Measurements from ENCODE around the gene CEP192.

The CEP192 gene

DNA sequence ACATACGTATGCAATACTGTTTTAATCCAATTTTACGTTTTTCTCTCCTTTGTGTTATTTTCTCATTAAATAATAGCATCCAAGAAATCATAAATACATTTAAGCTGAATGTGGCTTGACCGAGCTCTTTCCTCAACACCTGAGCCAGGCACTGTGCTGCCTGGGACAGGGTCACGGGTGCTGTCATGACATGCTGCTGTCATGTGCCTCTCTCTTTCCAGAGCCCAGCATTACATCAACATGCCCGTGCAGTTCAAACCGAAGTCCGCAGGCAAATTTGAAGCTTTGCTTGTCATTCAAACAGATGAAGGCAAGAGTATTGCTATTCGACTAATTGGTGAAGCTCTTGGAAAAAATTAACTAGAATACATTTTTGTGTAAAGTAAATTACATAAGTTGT is 133.2 kb downstream of the CEP192 start:
- no peak overlapping the region for H3K27ac ChIP-seq (ENCODE audit: low read length)
- H3K36me3 ChIP-seq (ENCODE audit: control insufficient read depth in 2 of 2, insufficient read depth in 2 of 2, low read length in 2 of 2), result peaks cover 2 to 8% of the 10 kb centered on the region in 2 donors
- H3K27me3 ChIP-seq (ENCODE audit: control insufficient read depth in 1 of 2, insufficient read depth in 2 of 2, low read length in 2 of 2), result no peaks in the 10 kb centered on the region
- H3K9ac ChIP-seq (ENCODE audit: low read length in 2 of 2), result no peak overlapping the region
- H3K4me3 ChIP-seq (ENCODE audit: low read length in 2 of 2), result no peak overlapping the region
- H3K9me3 ChIP-seq (ENCODE audit: control insufficient read depth in 2 of 2, low read length in 2 of 2), result no peaks in the 10 kb centered on the region
- H3K4me1 ChIP-seq (ENCODE audit: control insufficient read depth, insufficient read depth, low read length), result no peaks in the 10 kb centered on the region

DNA sequence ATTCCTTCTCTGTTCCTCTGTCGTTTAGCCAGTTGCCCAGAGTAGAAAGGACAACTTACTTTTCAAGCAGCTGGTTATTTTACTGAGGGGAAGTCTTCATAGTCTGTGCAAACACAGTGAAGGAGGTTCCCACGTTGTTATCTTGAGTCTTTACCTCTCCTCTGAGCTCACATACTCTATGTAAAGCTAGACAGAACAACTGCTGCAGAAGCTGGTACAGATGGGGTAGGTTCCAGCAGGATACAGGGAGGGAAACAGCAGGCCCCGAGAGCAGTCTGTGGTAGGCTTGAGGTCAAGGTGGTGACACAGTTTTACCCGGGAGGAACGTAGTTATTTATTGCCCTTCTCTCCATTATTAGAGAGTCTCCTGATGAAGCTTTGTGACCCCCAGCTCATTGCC is 134.0 kb downstream of the CEP192 start:
- H3K4me1 ChIP-seq (ENCODE audit: control insufficient read depth, insufficient read depth, low read length), result no peaks in the 10 kb centered on the region
- H3K27me3 ChIP-seq (ENCODE audit: control insufficient read depth in 1 of 2, insufficient read depth in 2 of 2, low read length in 2 of 2), result no peaks in the 10 kb centered on the region
- H3K36me3 ChIP-seq (ENCODE audit: control insufficient read depth in 2 of 2, insufficient read depth in 2 of 2, low read length in 2 of 2), result peaks cover 2 to 4% of the 10 kb centered on the region in 2 donors
- no peak overlapping the region for H3K27ac ChIP-seq (ENCODE audit: low read length)
- H3K4me3 ChIP-seq (ENCODE audit: low read length in 2 of 2), result no peak overlapping the region
- no peak overlapping the region for H3K9ac ChIP-seq (ENCODE audit: low read length in 2 of 2)
- H3K9me3 ChIP-seq (ENCODE audit: control insufficient read depth in 2 of 2, low read length in 2 of 2), result no peaks in the 10 kb centered on the region

DNA sequence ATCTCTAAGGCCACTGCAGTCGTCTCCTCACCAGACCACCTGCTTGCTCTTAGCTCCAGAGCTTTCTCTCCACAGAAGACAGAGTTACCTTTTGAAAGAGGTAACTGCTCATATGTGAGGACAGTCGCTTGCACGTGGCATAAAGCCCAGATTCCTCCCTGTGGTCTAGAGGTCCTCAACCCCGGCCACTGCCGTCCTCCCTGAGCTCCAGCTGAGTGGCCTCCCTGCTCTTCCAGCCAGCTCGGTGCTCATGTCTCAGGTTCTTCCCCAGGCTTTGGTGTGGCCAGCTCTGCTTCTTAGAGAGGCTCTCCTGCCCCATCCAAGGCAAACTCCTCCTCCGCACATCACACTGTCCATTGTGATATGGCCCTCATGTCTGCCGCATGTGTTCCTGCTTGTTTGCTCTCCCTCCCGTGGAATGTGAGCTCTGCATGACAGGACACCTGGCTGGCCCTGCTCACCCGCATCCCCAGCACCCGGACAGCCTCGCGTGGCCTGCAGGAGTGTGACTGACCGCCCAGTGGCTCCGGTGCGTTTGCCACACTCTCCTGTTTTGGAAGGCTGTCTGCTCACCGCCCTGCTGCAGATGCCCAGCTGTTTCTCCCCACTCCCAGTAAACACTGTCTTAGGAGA is 135.9 kb downstream of the CEP192 start:
- Histone ChIP-seq H3K27ac (ENCODE audit: low read length) (no peak overlapping the region), H3K4me1 (ENCODE audit: control insufficient read depth, insufficient read depth, low read length) (no peaks in the 10 kb centered on the region), H3K27me3 (ENCODE audit: control insufficient read depth in 1 of 2, insufficient read depth in 2 of 2, low read length in 2 of 2) (no peaks in the 10 kb centered on the region), H3K36me3 (ENCODE audit: control insufficient read depth in 2 of 2, insufficient read depth in 2 of 2, low read length in 2 of 2) (peaks cover 0 to 2% of the 10 kb centered on the region in 2 donors), H3K9ac (ENCODE audit: low read length in 2 of 2) (no peak overlapping the region), H3K4me3 (ENCODE audit: low read length in 2 of 2) (no peak overlapping the region), H3K9me3 (ENCODE audit: control insufficient read depth in 2 of 2, low read length in 2 of 2) (no peaks in the 10 kb centered on the region)

DNA sequence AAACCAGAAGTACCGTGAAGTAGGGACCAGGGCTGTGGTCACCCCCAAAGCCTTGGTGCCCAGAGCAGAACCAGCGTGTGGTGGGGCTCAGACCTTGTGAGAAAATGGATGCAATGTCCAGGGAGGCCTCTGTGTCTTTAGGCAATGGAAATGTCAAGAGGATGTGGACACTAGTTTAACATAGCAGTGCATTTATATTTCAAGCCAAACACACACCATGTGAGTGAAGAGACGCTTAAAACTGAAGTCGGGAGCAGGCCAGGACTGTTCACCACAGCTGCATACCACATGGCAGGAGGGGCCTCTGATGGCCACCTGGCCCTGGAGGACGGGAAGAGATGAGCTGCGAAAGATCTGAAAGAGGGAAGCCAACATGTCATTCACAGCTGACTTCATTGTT is 140.1 kb downstream of the CEP192 start:
- Histone ChIP-seq H3K36me3 (ENCODE audit: control insufficient read depth in 2 of 2, insufficient read depth in 2 of 2, low read length in 2 of 2) (peaks cover 0 to 2% of the 10 kb centered on the region in 2 donors), H3K9ac (ENCODE audit: low read length in 2 of 2) (no peak overlapping the region), H3K4me1 (ENCODE audit: control insufficient read depth, insufficient read depth, low read length) (no peaks in the 10 kb centered on the region), H3K27ac (ENCODE audit: low read length) (no peak overlapping the region), H3K4me3 (ENCODE audit: low read length in 2 of 2) (no peak overlapping the region), H3K27me3 (ENCODE audit: control insufficient read depth in 1 of 2, insufficient read depth in 2 of 2, low read length in 2 of 2) (peaks cover 3% of the 10 kb centered on the region in 2 donors), H3K9me3 (ENCODE audit: control insufficient read depth in 2 of 2, low read length in 2 of 2) (no peaks in the 10 kb centered on the region)

DNA sequence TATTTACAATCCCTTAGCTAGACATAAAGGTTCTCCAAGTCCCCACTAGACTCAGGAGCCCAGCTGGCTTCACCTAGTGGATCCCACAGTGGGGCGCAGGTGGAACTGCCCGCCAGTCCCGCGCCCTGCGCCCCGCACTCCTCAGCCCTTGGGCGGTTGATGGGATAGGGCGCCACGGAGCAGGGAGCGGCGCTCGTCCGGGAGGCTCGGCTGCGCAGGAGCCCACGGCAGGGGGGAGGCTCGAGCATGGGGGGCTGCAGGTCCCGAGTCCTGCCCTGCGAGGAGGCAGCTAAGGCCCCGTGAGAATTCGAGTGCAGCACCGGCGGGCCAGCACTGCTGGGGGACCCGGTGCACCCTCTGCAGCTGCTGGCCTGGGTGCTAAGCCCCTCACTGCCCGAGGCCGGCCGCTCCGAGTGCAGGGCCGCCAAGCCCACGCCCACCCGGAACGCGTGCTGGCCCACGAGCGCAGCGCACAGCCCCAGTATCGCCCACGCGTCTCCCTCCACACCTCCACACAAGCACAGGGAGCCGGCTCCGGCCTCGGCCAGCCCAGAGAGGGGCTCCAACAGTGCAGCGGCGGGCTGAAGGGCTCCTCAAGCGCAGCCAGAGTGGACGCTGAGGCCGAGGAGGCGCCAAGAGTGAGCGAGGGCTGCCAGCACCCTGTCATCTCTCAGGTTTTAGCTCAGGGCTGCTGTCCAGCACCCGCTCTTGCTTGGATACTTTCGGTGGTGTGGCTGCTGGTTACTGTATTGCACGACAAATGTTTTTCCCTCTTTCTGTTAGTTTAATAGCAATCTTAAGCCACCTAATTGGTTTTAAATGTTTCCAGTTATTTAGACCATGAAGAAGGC is 143.6 kb downstream of the CEP192 start:
- H3K36me3 ChIP-seq (ENCODE audit: control insufficient read depth in 2 of 2, insufficient read depth in 2 of 2, low read length in 2 of 2), result no peaks in the 10 kb centered on the region
- H3K9ac ChIP-seq (ENCODE audit: low read length in 2 of 2), result no peak overlapping the region
- H3K4me1 ChIP-seq (ENCODE audit: control insufficient read depth, insufficient read depth, low read length), result peaks cover 8% of the 10 kb centered on the region
- H3K9me3 ChIP-seq (ENCODE audit: control insufficient read depth in 2 of 2, low read length in 2 of 2), result no peaks in the 10 kb centered on the region
- peaks cover 6 to 15% of the 10 kb centered on the region in 2 donors for H3K27me3 ChIP-seq (ENCODE audit: control insufficient read depth in 1 of 2, insufficient read depth in 2 of 2, low read length in 2 of 2)
- no peak overlapping the region for H3K4me3 ChIP-seq (ENCODE audit: low read length in 2 of 2)
- H3K27ac ChIP-seq (ENCODE audit: low read length), result no peak overlapping the region

DNA sequence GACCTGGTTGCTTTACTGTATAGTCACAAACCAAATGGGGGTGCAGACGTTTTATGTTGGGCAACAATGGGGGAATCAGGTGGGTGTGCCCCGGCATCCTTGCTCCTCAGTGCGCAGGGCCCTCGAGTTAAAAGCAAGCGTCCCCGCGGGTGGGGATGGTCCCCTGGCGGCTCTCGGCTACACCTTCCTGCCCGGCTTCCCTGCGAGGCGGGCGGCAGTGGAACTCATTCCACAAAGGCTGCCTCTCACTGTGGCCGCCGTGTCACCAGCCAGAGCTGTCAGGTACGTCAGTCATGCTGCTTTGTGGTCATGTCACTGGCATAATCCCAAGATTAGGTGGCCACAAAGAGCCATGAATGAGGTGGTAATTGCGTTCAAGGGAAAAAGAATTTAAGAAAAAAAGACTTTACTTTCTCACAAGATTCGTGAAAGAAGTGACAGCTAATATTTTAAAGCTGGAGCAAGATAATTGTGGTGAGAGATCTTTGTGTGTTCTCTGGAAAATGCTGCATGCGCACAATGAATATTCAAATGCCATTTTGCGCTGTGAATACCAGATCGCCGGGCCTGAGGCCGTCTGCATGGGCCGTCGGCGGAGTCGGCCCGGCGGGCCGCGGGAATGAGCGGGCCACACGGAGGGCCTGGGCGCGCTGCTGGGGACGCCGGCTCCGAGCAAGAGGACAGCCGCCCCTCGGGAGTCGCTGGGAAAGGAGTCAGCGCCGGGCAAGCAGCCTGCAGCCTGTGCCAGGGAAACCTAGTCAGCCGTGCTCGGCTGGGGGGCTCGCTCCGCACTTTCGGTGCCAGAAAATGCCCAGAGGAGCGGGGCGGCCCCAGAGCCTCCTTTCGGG is 145.1 kb downstream of the CEP192 start:
- H3K9me3 ChIP-seq (ENCODE audit: control insufficient read depth in 2 of 2, low read length in 2 of 2), result no peaks in the 10 kb centered on the region
- peaks cover 8% of the 10 kb centered on the region for H3K4me1 ChIP-seq (ENCODE audit: control insufficient read depth, insufficient read depth, low read length)
- H3K9ac ChIP-seq (ENCODE audit: low read length in 2 of 2), result peak overlapping the region; percentile 2 to 49
- H3K4me3 ChIP-seq (ENCODE audit: low read length in 2 of 2), result peak overlapping the region; percentile 49 to 76
- H3K27ac ChIP-seq (ENCODE audit: low read length), result no peak overlapping the region
- H3K36me3 ChIP-seq (ENCODE audit: control insufficient read depth in 2 of 2, insufficient read depth in 2 of 2, low read length in 2 of 2), result no peaks in the 10 kb centered on the region
- H3K27me3 ChIP-seq (ENCODE audit: control insufficient read depth in 1 of 2, insufficient read depth in 2 of 2, low read length in 2 of 2), result peaks cover 6 to 15% of the 10 kb centered on the region in 2 donors

DNA sequence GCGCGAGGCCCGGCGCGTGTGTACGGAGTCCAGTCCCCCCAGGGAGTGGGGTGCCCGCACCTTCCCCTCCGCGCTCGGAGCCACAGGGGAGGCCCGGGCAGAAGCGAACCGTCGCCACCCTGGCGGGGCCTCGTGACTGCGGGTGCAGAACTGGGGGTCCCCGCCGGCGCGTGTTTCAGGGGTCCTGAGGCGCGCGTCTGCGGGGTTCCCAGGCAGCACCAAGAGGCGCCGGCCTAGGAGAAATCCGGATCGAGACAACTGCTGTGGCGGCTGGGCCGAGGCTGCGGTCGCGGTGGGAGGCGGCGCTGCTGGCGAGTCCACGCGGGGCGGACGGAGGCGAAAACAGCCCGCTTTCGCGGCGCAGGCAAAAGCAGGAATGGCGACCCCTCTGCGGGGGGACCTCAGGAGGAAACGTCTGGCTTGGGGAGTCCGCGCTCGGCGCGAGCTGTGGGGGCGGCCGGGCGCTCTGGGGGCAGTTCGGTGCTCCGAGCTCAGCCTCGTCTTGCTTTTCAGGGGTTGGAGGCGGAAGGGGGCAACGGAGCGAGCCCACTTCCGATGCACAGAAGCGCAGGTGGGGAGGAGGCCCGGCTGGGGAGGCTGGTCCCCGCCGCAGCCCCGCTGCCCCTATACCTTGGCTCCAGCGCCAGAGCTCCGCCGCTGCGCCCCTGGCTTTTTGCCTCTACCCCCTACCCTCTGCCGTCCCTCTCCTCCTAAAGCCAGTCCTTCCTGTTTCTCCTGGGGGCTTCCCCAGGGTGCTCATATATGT is 145.9 kb downstream of the CEP192 start:
- Histone ChIP-seq H3K9me3 (ENCODE audit: control insufficient read depth in 2 of 2, low read length in 2 of 2) (no peaks in the 10 kb centered on the region), H3K27me3 (ENCODE audit: control insufficient read depth in 1 of 2, insufficient read depth in 2 of 2, low read length in 2 of 2) (peaks cover 6 to 15% of the 10 kb centered on the region in 2 donors), H3K4me3 (ENCODE audit: low read length in 2 of 2) (peak overlapping the region; percentile 49 to 76), H3K9ac (ENCODE audit: low read length in 2 of 2) (peak overlapping the region; percentile 49 to 60), H3K36me3 (ENCODE audit: control insufficient read depth in 2 of 2, insufficient read depth in 2 of 2, low read length in 2 of 2) (no peaks in the 10 kb centered on the region), H3K4me1 (ENCODE audit: control insufficient read depth, insufficient read depth, low read length) (peaks cover 8% of the 10 kb centered on the region), H3K27ac (ENCODE audit: low read length) (peak overlapping the region; percentile 18)

DNA sequence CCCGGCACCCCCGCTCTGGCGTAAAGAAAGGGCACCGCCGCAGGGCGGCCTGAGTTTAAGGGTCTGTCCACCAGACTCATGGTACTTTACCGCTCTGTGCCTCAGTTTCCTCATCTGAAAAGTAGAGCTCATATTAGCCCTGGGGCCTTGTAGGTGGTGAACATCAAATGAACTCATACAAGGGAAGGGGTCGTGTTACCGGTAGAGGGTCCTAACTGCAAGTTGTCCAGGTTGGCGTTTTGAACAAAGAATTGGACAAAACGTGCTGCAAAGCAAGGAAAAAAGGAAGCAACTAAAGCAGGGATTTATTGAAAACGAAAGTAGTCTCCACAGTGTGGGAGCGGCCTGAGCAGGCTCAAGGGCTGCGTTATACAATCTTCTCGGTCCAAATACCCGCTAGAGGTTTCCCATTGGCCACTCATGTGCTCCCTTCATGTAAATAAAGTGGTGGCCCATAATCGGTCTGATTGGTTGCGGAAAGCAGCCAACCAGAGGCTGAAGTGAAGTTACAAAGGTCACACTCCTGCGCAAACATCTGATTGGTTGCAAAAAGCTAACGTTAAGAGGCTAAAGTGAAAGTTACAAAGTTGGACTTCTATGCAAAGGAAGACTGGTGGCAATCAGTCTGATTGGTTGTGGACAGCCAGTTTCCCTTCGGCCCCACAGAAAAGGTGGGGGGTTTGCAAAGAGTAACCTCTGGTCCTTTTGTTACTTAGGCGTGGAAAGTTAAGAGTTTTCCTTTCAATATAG is 146.7 kb downstream of the CEP192 start:
- peak overlapping the region in 1 of 2 donors; percentile 49 for H3K9ac ChIP-seq (ENCODE audit: low read length in 2 of 2)
- no peaks in the 10 kb centered on the region for H3K36me3 ChIP-seq (ENCODE audit: control insufficient read depth in 2 of 2, insufficient read depth in 2 of 2, low read length in 2 of 2)
- H3K27ac ChIP-seq (ENCODE audit: low read length), result peak overlapping the region; percentile 18
- H3K4me1 ChIP-seq (ENCODE audit: control insufficient read depth, insufficient read depth, low read length), result peaks cover 8% of the 10 kb centered on the region
- peaks cover 6 to 17% of the 10 kb centered on the region in 2 donors for H3K27me3 ChIP-seq (ENCODE audit: control insufficient read depth in 1 of 2, insufficient read depth in 2 of 2, low read length in 2 of 2)
- peak overlapping the region; percentile 49 to 76 for H3K4me3 ChIP-seq (ENCODE audit: low read length in 2 of 2)
- no peaks in the 10 kb centered on the region for H3K9me3 ChIP-seq (ENCODE audit: control insufficient read depth in 2 of 2, low read length in 2 of 2)

DNA sequence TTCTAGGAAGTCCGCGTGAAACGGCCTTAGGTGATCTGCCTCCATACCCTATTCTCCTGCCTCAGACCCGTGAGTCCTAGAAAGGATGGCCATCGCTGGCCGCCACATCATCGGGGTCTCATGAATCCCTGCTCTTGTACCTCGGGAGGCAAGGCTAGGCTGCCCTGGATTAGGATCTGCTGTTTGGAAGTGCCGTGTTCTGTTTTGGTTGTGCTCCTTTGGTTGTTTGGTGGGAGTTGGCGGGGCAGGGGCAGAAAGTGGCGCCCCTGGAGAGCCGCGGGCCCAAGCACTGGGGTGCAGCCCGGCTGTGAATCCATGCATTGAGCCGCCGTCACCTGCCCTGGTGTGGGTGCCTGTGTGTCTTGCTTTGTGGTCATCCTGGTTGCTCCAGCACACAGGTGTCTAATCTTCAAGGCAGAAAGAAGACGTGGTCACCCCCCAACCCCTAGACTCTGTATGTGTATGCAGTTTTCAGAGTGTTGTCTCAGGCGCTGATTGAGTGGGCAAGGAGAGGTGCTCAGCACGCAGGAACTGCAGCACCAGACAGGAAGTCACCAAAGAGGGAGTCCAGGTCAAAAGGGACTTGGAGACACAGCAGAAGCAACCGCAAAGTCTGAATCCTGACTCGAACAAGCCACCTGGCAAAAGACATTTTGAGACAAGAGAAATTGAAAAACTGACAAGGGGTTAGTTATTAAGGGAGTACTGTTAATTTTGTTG is 147.4 kb downstream of the CEP192 start:
- Histone ChIP-seq H3K27me3 (ENCODE audit: control insufficient read depth in 1 of 2, insufficient read depth in 2 of 2, low read length in 2 of 2) (peaks cover 6 to 17% of the 10 kb centered on the region in 2 donors), H3K9me3 (ENCODE audit: control insufficient read depth in 2 of 2, low read length in 2 of 2) (no peaks in the 10 kb centered on the region), H3K4me1 (ENCODE audit: control insufficient read depth, insufficient read depth, low read length) (peaks cover 8% of the 10 kb centered on the region), H3K4me3 (ENCODE audit: low read length in 2 of 2) (no peak overlapping the region), H3K27ac (ENCODE audit: low read length) (no peak overlapping the region), H3K36me3 (ENCODE audit: control insufficient read depth in 2 of 2, insufficient read depth in 2 of 2, low read length in 2 of 2) (no peaks in the 10 kb centered on the region), H3K9ac (ENCODE audit: low read length in 2 of 2) (no peak overlapping the region)

Data from stomach smooth muscle (tissue), 2 donors.